ENCODE data around the gene TIMP2. TPM values are rescaled to one million over a fixed set of nuclear protein-coding genes. Genes with fewer than 3 reads are reported as not detected.

The TIMP2 gene
- total and polyA plus RNA-seq, 2 of the 4 experiments (the other 2 are of a cell fraction) = 43.9 to 416 TPM

DNA sequence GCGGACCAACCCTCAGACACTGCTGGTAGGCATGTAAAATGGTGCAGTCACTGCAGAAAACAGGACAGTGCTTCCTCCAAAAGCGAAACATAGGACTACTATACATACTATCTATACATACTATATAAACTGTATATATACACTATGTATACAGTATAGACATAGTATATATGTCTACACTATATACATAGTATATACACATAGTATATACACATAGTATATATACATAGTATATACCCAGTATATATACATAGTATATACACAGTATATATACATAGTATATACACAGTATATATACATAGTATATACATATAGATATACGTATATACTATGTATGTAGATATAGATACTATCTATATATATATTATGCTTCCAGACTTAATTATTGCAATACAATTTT, 78.1 kb downstream of the TIMP2 start:
- H2BK15ac ChIP-seq (ENCODE audit: low read depth, low read length) = no peak overlapping the region
- H4K5ac ChIP-seq (ENCODE audit: low read depth, low read length) = no peak overlapping the region
- no peaks in the 10 kb centered on the region for H4K20me1 ChIP-seq (ENCODE audit: insufficient read depth, low read length)
- H3K4me1 ChIP-seq (ENCODE audit: control insufficient read depth, insufficient read depth, low read length) = no peaks in the 10 kb centered on the region
- H4K91ac ChIP-seq (ENCODE audit: insufficient read depth, low read depth, low read length) = no peak overlapping the region
- intact Hi-C loops (cut with micrococcal nuclease) = no loop called here
- no peak overlapping the region for H3K4me3 ChIP-seq (ENCODE audit: insufficient read depth, low read depth, low read length)
- H2AK9ac ChIP-seq (replicated peaks; ENCODE audit: low read depth, low read length, poor library complexity) = no peak overlapping the region
- no peak overlapping the region for H3K4ac ChIP-seq (ENCODE audit: low read depth, low read length)
- H3K9me3 ChIP-seq (ENCODE audit: control insufficient read depth, insufficient read depth, low read length) = no peaks in the 10 kb centered on the region
- no peak overlapping the region for H2AK5ac ChIP-seq (ENCODE audit: low read depth, low read length)
- ChIA-PET CTCF (no interaction called here), POLR2A (ENCODE audit: unreplicated experiment) (no interaction called here)
- TF ChIP-seq, protein P1, sequence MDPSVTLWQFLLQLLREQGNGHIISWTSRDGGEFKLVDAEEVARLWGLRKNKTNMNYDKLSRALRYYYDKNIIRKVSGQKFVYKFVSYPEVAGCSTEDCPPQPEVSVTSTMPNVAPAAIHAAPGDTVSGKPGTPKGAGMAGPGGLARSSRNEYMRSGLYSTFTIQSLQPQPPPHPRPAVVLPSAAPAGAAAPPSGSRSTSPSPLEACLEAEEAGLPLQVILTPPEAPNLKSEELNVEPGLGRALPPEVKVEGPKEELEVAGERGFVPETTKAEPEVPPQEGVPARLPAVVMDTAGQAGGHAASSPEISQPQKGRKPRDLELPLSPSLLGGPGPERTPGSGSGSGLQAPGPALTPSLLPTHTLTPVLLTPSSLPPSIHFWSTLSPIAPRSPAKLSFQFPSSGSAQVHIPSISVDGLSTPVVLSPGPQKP (IDR thresholded peaks at IDR 0.05; ENCODE audit: borderline replicate concordance, low read depth, low read length) = no peak
- TF ChIP-seq CHD1 (IDR thresholded peaks at IDR 0.05; ENCODE audit: low read depth, low read length) (no peak), CEBPB (IDR thresholded peaks at IDR 0.05; ENCODE audit: low read depth, low read length) (no peak), RFX5 (IDR thresholded peaks at IDR 0.05; ENCODE audit: low read depth, low read length) (no peak), MAFK (IDR thresholded peaks at IDR 0.05; ENCODE audit: low read depth, low read length) (no peak), SMC3 (IDR thresholded peaks at IDR 0.05; ENCODE audit: low read depth, low read length) (no peak), BHLHE40 (IDR thresholded peaks at IDR 0.05; ENCODE audit: low read depth, low read length) (no peak), MXI1 (IDR thresholded peaks at IDR 0.05; ENCODE audit: borderline replicate concordance, low read depth, low read length) (no peak), POLR2A (IDR thresholded peaks at IDR 0.05; ENCODE audit: low read depth, low read length) (no peak), RAD21 (IDR thresholded peaks at IDR 0.05; ENCODE audit: low read length) (no peak), FOS (IDR thresholded peaks at IDR 0.05; ENCODE audit: low read depth, low read length) (no peak), MAZ (IDR thresholded peaks at IDR 0.05; ENCODE audit: borderline replicate concordance, low read depth, low read length) (no peak), NFE2L2 (IDR thresholded peaks at IDR 0.05; ENCODE audit: low read depth, low read length) (no peak)
- TF ChIP-seq, protein P2, sequence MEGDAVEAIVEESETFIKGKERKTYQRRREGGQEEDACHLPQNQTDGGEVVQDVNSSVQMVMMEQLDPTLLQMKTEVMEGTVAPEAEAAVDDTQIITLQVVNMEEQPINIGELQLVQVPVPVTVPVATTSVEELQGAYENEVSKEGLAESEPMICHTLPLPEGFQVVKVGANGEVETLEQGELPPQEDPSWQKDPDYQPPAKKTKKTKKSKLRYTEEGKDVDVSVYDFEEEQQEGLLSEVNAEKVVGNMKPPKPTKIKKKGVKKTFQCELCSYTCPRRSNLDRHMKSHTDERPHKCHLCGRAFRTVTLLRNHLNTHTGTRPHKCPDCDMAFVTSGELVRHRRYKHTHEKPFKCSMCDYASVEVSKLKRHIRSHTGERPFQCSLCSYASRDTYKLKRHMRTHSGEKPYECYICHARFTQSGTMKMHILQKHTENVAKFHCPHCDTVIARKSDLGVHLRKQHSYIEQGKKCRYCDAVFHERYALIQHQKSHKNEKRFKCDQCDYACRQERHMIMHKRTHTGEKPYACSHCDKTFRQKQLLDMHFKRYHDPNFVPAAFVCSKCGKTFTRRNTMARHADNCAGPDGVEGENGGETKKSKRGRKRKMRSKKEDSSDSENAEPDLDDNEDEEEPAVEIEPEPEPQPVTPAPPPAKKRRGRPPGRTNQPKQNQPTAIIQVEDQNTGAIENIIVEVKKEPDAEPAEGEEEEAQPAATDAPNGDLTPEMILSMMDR (conservative IDR thresholded peaks at IDR 0.05; ENCODE audit: low read depth, low read length) = no peak
- TF ChIP-seq, protein P3, sequence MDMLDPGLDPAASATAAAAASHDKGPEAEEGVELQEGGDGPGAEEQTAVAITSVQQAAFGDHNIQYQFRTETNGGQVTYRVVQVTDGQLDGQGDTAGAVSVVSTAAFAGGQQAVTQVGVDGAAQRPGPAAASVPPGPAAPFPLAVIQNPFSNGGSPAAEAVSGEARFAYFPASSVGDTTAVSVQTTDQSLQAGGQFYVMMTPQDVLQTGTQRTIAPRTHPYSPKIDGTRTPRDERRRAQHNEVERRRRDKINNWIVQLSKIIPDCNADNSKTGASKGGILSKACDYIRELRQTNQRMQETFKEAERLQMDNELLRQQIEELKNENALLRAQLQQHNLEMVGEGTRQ (IDR thresholded peaks at IDR 0.05; ENCODE audit: low read depth, low read length) = no peak
- no peak overlapping the region for H3K56ac ChIP-seq (ENCODE audit: extremely low read depth, insufficient read depth, low read length)
- H3K4me2 ChIP-seq (ENCODE audit: low read depth, low read length) = no peak overlapping the region
- BruUV-seq (replicated peaks) = no TSS peak
- H2BK120ac ChIP-seq (ENCODE audit: low read depth, low read length) = no peak overlapping the region
- H2AFZ ChIP-seq (replicated peaks; ENCODE audit: low read length, poor library complexity) = no peak overlapping the region
- in situ Hi-C loops (cut with MboI; ENCODE audit: low sequenced_read_pairs) = no loop called here
- no peak overlapping the region for H2BK5ac ChIP-seq (ENCODE audit: low read depth, low read length, poor library complexity, severe bottlenecking)
- no peak for ATAC-seq (ENCODE audit: low read depth)
- no peak overlapping the region for H3K9ac ChIP-seq (ENCODE audit: low read depth, low read length)
- no peak overlapping the region for H3K14ac ChIP-seq (replicated peaks; ENCODE audit: low read depth, low read length)
- H4K8ac ChIP-seq (ENCODE audit: low read depth in 2 of 2, low read length in 2 of 2) = no peak overlapping the region
- no CpG with 5 or more reads among the region's 3 CpGs for WGBS, 2 experiments (ENCODE audit: extremely low coverage in 2 of 2, insufficient read length in 1 of 2)
- DNase-seq = no peak
- H3K27me3 ChIP-seq (ENCODE audit: control insufficient read depth, insufficient read depth, low read length) = no peaks in the 10 kb centered on the region
- H3K23ac ChIP-seq (ENCODE audit: low read depth, low read length) = no peak overlapping the region
- no peak overlapping the region for H3K18ac ChIP-seq (ENCODE audit: low read depth, low read length)
- H2BK20ac ChIP-seq (ENCODE audit: low read depth, low read length) = no peak overlapping the region
- H3K27ac ChIP-seq (ENCODE audit: insufficient read depth, low read length) = no peak overlapping the region
- dilution Hi-C loops (cut with HindIII; ENCODE audit: low sequenced_read_pairs, unreplicated experiment) = no loop called here
- no peaks in the 10 kb centered on the region for H3K79me1 ChIP-seq (ENCODE audit: low read depth in 1 of 2, low read length in 2 of 2)
- H3K9me1 ChIP-seq (ENCODE audit: insufficient read depth, low read length) = peaks cover 9% of the 10 kb centered on the region
- no peaks in the 10 kb centered on the region; the same call in 1 of the 2 replicates for H3K36me3 ChIP-seq (ENCODE audit: control insufficient read depth, insufficient read depth, low read length)
